Measurements from ENCODE around the gene SEC24C.
A peak's percentile ranks its signal among the peaks of the same experiment; 100 is the strongest.

Gene SEC24C

DNA sequence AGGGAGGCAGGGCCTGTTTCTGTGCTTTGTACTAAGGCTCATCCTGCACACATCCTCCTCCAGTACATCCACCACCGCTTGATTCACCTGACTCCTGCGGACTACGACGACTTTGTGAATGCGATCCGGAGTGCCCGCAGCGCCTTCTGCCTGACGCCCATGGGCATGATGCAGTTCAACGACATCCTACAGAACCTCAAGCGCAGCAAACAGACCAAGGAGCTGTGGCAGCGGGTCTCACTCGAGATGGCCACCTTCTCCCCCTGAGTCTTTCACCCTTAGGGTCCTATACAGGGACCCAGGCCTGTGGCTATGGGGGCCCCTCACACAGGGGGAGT lies 57.0 kb downstream of the SEC24C start:
- Mint-ChIP-seq H3K27me3 (ENCODE audit: low read depth) (no peaks in the 10 kb centered on the region), H3K4me3 (no peak overlapping the region), H3K36me3 (ENCODE audit: low read depth) (peaks cover 50% of the 10 kb centered on the region), H3K27ac (no peak overlapping the region), H3K9me3 (no peaks in the 10 kb centered on the region), H3K4me1 (no peaks in the 10 kb centered on the region)
- TF ChIP-seq, protein P1, sequence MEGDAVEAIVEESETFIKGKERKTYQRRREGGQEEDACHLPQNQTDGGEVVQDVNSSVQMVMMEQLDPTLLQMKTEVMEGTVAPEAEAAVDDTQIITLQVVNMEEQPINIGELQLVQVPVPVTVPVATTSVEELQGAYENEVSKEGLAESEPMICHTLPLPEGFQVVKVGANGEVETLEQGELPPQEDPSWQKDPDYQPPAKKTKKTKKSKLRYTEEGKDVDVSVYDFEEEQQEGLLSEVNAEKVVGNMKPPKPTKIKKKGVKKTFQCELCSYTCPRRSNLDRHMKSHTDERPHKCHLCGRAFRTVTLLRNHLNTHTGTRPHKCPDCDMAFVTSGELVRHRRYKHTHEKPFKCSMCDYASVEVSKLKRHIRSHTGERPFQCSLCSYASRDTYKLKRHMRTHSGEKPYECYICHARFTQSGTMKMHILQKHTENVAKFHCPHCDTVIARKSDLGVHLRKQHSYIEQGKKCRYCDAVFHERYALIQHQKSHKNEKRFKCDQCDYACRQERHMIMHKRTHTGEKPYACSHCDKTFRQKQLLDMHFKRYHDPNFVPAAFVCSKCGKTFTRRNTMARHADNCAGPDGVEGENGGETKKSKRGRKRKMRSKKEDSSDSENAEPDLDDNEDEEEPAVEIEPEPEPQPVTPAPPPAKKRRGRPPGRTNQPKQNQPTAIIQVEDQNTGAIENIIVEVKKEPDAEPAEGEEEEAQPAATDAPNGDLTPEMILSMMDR (IDR thresholded peaks at IDR 0.05; ENCODE audit: unreplicated experiment in 3 of 3): no peak

DNA sequence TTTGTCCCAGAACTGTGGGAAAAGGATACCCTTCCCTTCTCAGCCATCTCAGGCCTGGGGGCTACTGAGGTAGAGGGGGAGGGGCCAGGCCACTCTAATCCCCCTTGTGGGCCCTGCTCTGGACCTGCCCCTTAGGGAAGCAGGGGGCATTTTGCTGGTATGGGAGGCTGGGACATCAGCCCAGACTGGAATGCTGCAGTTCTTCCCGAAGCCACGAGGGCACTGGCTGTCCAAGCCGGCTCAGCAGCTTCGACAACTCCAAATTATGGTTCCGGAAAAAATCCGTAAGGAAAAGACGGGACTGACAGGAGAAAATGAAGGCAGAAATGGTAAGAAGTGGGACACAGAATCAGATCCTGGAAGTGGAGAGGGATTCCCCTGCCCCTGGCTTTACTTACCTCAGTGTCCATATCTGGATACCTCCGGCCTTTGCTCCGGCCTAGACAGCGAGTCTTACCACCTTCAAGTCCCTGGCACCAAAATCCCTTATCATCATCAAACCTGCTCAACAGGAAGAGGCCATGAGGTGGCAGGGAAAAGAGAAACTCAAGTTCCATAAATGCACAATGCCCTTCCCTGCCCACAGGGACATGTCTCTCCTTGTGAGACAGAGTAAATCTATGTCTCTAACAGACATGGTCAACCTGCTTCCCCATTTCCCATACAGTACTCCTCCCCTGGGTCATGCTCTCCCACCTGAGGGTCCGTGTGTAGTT lies 58.3 kb downstream of the SEC24C start:
- TF ChIP-seq, protein P1 (IDR thresholded peaks at IDR 0.05; ENCODE audit: unreplicated experiment in 3 of 3): no peak
- Mint-ChIP-seq H3K4me3 (no peak overlapping the region), H3K27ac (no peak overlapping the region), H3K27me3 (ENCODE audit: low read depth) (no peaks in the 10 kb centered on the region), H3K9me3 (no peaks in the 10 kb centered on the region), H3K36me3 (ENCODE audit: low read depth) (peaks cover 58% of the 10 kb centered on the region), H3K4me1 (peaks cover 5% of the 10 kb centered on the region)

DNA sequence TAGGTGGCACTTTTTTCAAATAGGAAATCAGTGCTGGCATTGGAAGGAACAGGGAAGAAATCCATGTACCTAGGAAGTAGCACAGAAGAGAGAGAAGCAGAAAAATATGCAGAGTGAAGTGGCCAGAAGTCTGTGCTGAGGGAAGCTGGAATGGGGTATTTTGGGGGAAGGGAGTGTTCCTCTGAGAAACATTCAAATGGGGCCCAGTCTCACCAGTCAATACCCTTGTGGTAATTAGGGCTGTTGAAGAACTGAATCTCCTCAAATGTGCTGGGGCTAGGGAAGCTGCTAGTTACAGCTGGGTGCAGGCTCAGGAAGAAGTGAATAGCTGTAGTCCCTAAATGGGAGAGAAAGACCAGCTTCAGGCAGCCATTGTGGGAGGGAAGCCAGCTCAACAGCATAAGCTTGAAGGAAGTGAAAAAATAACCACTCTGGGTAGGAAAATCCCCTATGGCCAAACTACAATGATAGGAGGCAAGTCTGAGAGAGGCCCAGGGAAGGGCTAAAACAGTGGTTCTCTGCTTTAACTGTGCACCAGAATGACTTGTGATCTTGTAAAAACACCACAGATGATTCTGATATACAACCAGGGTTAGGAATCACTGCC lies 59.6 kb downstream of the SEC24C start:
- TF ChIP-seq, protein P1 (IDR thresholded peaks at IDR 0.05; ENCODE audit: unreplicated experiment in 3 of 3): no peak
- no peaks in the 10 kb centered on the region for H3K9me3 Mint-ChIP-seq
- H3K4me3 Mint-ChIP-seq: no peak overlapping the region
- peaks cover 56% of the 10 kb centered on the region for H3K36me3 Mint-ChIP-seq (ENCODE audit: low read depth)
- H3K4me1 Mint-ChIP-seq: peaks cover 6% of the 10 kb centered on the region
- H3K27me3 Mint-ChIP-seq (ENCODE audit: low read depth): no peaks in the 10 kb centered on the region
- H3K27ac Mint-ChIP-seq: peak overlapping the region in 1 of 3 experiments; percentile 56

DNA sequence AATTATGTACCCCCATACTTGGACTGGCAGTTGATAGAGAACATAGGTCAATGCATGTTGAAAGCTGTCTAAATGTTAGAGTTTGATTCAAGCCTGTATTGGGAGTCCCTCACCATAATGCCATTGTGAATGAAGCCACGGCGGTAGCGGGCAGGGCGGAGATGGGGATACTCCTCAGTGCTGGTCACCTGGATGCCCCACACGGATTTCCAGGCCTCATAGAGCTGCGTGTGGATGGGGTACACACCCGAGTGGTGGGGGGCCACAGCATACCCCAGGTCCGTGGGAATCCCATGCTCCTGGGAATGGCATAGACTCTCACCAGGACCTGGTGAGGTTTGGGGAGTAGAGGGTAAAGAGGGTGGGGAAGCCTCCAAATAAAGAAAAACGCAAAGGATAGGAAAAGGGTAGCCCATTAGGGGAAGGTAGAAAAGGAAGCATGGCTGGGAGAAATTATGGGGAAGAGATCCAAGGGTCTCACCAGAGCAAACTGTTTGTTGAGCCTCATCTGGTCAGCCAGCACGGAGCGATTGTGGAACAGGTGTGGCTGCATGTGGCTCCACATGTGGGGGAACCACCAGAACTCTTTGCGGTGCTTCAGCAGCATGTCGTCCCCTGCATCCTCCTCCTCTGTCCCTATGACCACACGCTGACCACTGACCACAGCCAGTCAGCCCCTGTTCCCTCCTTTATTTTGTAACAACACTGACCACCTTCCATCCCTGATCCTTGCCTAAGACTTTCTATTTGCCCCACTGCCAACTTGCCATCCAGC lies 62.2 kb downstream of the SEC24C start:
- peaks cover 51% of the 10 kb centered on the region for H3K36me3 Mint-ChIP-seq (ENCODE audit: low read depth)
- H3K27me3 Mint-ChIP-seq (ENCODE audit: low read depth): no peaks in the 10 kb centered on the region
- H3K4me3 Mint-ChIP-seq: peak overlapping the region in 1 of 3 experiments; percentile 6
- TF ChIP-seq, protein P1 (IDR thresholded peaks at IDR 0.05; ENCODE audit: unreplicated experiment in 3 of 3): no peak
- no peaks in the 10 kb centered on the region for H3K9me3 Mint-ChIP-seq
- H3K27ac Mint-ChIP-seq: no peak overlapping the region
- H3K4me1 Mint-ChIP-seq: peaks cover 19% of the 10 kb centered on the region

DNA sequence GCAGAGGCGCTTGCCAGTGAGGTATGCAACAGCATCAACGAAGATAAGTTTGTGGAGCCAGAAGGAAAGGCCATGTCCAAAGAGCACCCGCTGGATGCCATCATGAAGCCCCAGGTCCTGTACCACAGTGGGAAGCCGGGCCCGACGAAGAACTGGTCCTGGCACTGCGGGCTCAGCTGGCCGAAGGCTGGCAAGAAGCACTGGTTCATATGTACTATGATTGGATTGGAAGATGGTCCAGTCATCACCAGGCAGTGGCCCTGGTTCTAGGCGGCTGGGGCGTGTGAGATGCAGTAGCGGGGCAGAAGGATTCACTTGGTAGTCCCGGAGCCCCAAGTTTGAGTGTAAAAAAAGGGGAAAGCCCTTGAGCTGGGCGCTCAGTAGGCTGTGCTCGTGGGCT lies 63.3 kb downstream of the SEC24C start:
- Mint-ChIP-seq H3K27ac (no peak overlapping the region), H3K36me3 (ENCODE audit: low read depth) (peaks cover 50% of the 10 kb centered on the region), H3K4me1 (peaks cover 19% of the 10 kb centered on the region), H3K4me3 (peak overlapping the region; percentile 44 to 63 (median 53)), H3K27me3 (ENCODE audit: low read depth) (no peaks in the 10 kb centered on the region), H3K9me3 (no peaks in the 10 kb centered on the region)
- TF ChIP-seq, protein P1 (IDR thresholded peaks at IDR 0.05; ENCODE audit: unreplicated experiment in 3 of 3): no peak

Data from nephron (organoid).